Stimulated activated CD4-positive, alpha-beta T cell treated with anti-CD3 and anti-CD28 coated beads, Interleukin-15, amount 100 ng/mL, for 1 hour (primary cell): Measurements from ENCODE around the gene AKAP13.

Experiments used
- DNase-seq, 2 donors: peaks; one replicate each; pipeline ENCODE4 v3.0.0-alpha.2; 2020; ENCODE audit warnings: low read depth in 1 of 2, low spot score in 1 of 2

AKAP13 gene

GRCh38 chr15:85621094-85621493, 240.7 kb downstream of the AKAP13 start:
- DNase-seq, result no peak

GRCh38 chr15:85622221-85622831, 241.9 kb downstream of the AKAP13 start:
- DNase-seq, result no peak

GRCh38 chr15:85623315-85624049, 243.1 kb downstream of the AKAP13 start:
- DNase-seq, result no peak

GRCh38 chr15:85624291-85624801, 243.9 kb downstream of the AKAP13 start:
- no peak for DNase-seq

- no peak for DNase-seq
These were observed 244.9 kb downstream of the AKAP13 start for GRCh38 chr15:85625166-85625830.

- DNase-seq, result no peak
These were observed 245.5 kb downstream of the AKAP13 start for GRCh38 chr15:85625856-85626255.

GRCh38 chr15:85627213-85627935, 247.0 kb downstream of the AKAP13 start:
- no peak for DNase-seq

- DNase-seq, result no peak
These were observed 249.9 kb downstream of the AKAP13 start for GRCh38 chr15:85630311-85630710.

- DNase-seq, result no peak
These were observed 250.6 kb downstream of the AKAP13 start for GRCh38 chr15:85631018-85631417.

GRCh38 chr15:85632014-85632413, 251.6 kb downstream of the AKAP13 start:
- no peak for DNase-seq

GRCh38 chr15:85633859-85634258, 253.5 kb downstream of the AKAP13 start:
- DNase-seq, result no peak

GRCh38 chr15:85636351-85636750, 255.9 kb downstream of the AKAP13 start:
- no peak for DNase-seq

- no peak for DNase-seq
These were observed 259.5 kb downstream of the AKAP13 start for GRCh38 chr15:85639752-85640381.

- no peak for DNase-seq
These were observed 261.8 kb downstream of the AKAP13 start for GRCh38 chr15:85642065-85642692.

- DNase-seq, result no peak
These were observed 262.3 kb downstream of the AKAP13 start for GRCh38 chr15:85642693-85643066.

- DNase-seq, result no peak
These were observed 266.2 kb downstream of the AKAP13 start for GRCh38 chr15:85646538-85647091.

GRCh38 chr15:85649372-85649771, 269.0 kb downstream of the AKAP13 start:
- DNase-seq, result no peak

- no peak for DNase-seq
These were observed 271.1 kb downstream of the AKAP13 start for GRCh38 chr15:85651548-85651947.

GRCh38 chr15:85652457-85652856, 272.1 kb downstream of the AKAP13 start:
- no peak for DNase-seq

- no peak for DNase-seq
These were observed 276.7 kb downstream of the AKAP13 start for GRCh38 chr15:85657132-85657531.
